Activated gamma-delta T cell (primary cell): ENCODE results near the gene UBAC2.

ENCODE experiments used
- DNase-seq: peaks from one replicate; lab custom pipeline; 2025; lab: John Stamatoyannopoulos, UW

UBAC2 gene

DNA sequence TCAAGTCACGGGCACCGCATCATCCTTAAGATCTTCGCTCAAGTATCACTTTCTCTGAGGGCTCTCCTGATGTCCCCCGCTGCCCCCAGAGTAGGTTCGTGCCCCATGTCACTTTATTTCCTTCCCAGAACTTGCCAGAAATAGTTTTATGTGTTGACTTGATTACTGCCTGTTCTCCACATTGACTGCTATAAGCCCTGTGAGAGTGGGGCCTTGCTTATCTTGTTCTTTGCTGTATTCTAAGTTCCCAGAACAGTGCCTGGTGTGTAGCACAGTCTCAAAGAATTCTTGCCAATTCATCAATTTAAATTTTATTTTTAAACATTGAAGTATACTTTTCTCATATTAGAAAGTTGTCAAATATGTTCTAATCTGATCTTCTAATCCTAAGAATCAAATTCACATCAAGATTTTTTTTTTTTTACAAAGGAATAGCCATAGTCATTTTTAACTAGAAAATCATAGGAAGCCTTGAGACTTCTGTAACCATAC is 138.6 kb downstream of the UBAC2 start:
- no peak for DNase-seq

- no peak for DNase-seq
Measured at GRCh38 chr13:99339736-99340397, 139.2 kb downstream of the UBAC2 start.

- DNase-seq, result no peak
Measured at GRCh38 chr13:99340638-99341037, 140.0 kb downstream of the UBAC2 start.

DNA sequence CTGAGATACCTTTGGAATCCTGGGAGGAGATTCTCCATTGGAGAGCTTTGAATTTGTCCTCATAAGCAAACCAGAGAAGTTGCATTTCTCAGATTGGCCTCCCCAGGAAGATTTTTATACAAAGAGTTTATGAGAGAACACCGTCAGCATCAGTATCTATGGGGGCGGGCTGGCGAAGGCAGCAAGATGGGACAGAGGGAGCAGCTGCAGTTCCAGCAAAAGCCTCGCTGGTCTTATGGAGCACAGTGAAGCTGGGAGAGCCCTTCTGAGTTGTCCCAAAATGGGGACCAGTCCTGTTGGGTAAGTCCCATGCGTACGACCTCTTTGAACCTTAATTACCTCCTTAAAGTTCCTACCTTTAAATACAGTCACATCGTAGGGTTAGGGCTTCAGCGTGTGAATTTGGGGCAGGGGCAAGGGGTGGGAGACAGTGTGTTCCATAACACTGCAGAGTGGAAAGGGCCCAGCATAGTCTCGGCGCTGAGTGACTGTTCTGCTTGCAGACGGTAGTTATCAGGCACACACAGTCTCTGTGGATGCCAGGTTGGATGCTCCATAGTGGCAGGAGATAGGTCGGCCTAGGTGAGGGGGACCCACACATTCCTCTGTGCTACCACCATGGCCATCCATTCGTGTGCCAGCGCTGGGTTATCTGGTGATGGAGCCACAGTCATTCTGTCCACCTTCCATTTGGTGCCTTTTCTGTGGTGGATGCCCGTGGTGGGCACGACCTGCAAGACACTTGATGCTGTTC is 141.5 kb downstream of the UBAC2 start:
- DNase-seq, result no peak

DNA sequence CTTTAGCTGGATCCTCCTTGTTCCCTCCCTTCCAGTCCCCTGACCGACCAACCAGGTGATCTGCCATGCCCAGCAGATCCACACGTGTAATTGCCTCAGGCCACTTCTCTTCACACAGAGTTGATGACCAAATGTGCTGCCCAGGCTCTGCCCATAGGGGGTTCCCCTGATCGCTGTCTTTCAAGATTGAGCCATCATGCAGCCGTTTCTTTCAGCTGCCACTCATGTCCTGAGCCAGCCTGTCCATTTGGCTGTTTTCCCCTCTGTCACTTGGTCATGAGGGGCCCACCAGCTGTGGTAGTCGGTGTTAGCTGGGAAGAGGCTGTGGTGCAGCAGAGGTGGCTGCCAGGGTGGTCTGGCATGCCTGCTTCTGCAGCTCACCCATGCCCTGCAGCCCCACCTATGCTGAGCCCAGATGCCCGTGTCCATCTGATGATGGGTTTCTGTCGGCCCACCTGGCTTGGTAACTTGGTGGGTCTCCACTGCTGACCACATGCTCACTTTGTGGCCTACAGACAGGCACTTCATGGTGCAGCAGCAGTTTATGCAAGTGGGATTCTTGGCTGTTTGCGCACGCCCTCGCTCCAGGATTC is 142.2 kb downstream of the UBAC2 start:
- no peak for DNase-seq

DNA sequence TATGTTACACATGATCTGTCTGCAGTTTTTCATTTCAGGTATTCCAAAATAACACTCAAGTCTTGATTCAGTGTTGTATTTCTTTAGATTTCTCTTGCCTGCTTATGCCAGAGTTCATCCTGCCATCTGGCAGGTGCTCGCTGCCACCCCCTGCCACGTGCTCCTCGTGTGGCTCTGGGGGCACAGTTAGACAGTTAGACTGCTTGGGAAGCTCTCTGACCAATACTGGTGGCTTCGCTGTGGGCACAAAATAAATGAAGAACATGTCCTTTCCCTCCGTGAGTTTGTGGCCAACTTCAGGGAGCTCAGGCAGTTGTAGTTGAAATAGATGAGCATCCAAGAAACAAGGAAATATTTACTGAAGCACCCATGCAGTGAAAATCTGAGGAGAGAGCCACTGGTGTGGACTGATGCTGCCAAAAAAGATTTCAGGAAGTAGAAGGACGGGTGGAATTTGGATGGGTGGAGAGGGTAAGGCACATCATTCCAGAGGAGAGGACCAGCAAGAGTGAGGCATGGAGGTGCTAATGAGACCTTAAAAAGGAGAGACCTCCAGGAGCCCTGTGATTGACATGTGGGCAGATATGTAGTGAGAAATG is 144.1 kb downstream of the UBAC2 start:
- no peak for DNase-seq

GRCh38 chr13:99345345-99345744 is 144.7 kb downstream of the UBAC2 start:
- no peak for DNase-seq

DNA sequence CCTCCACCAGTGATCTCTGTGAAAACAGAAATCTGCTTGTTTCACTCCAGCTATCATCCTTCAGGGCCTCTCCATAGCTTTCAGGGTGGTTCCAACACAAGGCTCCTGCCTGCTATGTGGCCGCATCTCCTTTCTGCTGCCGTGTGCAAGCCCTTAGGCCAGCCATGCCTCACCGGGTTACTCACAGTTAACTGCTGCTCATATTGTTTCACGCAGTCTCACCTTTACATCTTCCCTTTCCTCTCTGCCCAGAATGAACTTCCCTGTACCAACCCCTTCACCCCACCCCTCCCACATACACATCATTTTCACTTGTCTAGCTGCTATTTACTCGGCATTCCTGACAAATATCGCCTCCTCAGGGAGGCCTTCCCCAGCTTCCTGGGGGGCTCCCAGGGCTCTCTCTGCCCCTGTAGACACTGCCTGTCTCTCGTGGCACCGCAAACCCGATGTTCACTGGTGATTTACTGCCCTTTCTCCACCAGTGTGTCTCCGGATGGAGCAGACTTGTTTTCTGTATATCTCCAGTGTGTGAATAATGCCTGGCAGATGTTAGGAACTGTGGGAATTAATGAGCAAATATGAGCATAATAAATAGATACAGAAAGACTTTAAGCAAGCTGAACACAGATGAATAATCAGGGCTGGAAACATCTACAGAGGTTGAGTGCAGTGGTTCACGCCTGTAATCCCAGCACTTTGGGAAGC is 145.8 kb downstream of the UBAC2 start:
- DNase-seq, result no peak

GRCh38 chr13:99347335-99347878 is 146.8 kb downstream of the UBAC2 start:
- DNase-seq, result no peak

DNA sequence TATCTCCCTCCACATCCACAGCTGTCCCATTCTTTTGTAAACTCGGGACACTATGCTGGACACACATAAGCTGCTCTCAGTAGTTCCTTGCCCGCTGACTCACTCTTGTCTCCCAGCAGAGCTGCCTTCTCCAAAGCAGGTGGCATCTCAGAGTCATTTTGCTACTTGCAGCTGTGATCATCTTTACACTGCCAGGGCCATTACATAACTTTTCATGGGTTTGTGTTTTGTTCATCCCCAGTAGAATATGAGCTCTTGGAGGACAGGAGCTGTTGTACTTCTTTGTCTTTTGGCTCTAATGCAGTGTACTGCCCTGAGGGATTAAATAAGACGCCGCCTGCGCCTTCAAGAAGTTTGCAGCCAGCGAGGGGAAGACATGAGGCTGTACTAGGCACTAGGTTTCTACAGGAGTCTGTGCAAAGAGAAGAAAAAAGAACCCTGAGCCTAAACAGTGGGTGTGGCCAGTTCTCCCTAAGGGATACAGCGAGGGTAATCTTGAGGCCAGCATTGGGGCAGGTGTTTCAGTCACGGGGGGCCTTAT is 147.3 kb downstream of the UBAC2 start:
- DNase-seq, result no peak

GRCh38 chr13:99350191-99350590 is 149.5 kb downstream of the UBAC2 start:
- DNase-seq, result no peak

- DNase-seq, result no peak
Measured at GRCh38 chr13:99351772-99352171, 151.1 kb downstream of the UBAC2 start.

GRCh38 chr13:99352351-99353245 is 151.9 kb downstream of the UBAC2 start:
- no peak for DNase-seq

DNA sequence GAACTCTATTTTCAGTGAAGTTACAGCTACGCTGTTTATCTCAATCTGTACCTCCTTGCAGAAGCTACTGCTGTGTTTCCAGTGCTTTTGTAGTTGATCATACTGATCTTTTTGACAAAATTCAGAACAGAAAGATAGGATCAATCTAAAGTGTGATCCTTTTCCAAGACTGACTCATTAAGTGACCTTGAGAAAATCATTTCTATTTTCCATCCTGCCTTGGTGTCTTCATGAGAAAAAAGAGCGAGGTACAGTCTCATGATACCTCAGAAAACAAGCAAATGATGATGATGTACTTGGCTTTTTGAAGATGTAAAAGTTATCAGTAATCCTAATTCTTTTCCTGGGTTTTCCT is 152.6 kb downstream of the UBAC2 start:
- DNase-seq, result no peak

DNA sequence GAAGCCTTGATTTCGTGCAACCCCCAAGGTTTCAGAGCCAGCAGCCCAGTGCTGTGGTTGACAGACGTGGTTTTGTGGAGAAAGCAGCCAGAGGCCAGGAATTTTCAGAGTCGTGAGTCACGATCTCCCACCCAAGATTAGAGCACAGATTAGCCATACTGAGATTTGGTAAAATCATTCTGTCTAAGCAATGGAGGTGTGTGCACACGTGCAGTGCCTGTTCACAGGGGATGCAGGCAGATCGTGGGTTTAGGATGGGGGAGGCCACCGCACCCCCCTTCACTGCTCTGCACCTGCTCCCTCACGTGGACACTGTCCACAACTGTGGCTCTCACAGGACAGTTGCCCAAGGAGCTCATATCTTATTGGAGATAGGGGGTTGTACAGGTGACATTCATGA is 153.2 kb downstream of the UBAC2 start:
- no peak for DNase-seq

DNA sequence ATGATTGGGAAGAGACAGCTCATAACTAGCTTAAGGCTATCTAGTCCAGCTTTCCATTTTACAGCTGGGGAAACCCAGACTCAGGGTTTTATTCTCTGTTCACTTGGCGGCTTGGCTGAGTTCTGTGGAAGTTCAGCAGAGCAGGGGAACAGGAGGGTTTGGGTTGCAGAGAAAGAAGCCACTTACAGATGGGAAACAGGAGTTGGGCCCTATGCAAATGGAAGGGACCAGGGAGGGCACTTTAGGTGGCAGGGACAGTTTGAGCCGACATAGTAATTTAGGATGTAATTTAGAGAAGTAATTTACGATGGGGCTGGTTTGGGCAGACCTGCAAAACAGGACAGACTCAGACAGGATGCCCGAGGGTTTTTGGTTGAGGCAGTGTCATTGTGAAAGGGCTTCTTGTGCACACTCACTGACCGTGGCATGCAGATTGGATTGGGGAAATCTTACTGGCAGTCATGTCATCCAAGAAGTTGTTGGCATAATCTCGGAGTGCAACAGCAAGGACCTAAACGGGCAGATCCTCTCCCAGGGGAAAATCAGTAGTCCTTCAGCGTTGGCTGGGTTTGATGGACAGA is 153.8 kb downstream of the UBAC2 start:
- DNase-seq, result no peak

DNA sequence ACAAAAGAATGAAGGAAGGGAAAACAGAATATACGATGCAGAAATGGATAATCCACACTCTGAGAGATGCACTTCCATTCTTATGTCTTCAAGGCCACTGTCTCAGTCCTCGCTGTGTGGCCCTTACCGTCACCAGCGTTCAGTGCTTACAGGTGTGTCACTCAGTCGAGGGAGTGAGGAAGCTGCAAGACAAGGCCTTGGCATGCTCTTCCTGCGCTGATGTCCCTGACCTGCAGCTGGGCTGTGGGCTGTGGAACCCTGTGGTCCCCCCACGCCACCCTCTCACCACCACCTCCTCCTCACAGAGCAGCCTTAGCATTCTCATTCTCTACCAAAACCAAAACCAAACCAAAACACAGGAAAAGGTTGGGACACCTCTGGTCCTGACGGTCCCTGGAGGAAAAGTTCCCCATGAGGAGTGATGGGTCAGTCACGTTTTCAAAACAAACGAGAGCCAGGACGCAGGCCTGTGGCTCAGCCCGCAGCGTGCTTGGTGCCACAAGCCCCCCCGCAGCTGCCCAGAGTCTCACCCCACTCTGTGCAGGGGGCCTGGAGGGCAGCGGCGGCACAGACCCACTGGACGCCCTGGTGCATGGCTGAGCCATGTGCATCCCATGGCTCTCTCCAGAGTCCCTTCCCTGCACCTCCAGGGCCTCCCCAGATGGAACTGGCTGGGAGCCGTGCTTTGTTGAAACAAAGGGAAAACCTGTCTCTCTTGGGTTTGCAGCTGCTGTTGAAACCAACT is 154.8 kb downstream of the UBAC2 start:
- no peak for DNase-seq

DNA sequence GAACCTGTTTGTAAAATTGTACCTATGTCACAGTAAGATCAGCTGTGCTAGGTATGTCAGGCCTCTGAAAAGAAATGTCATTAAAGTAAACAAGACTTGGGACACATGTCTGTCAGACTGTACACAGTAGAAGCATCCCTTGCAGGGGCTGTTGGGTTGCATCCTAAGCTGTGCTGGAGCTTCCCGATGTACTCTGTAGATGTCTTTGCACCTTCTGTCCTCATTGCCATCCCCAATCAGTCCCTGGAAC is 155.3 kb downstream of the UBAC2 start:
- DNase-seq, result no peak

GRCh38 chr13:99356262-99357091 is 155.8 kb downstream of the UBAC2 start:
- DNase-seq, result no peak
